Stomach (tissue), 9 donors: ENCODE measurements around the gene BIRC6. TPM values are rescaled to one million over a fixed set of nuclear protein-coding genes. Genes with fewer than 3 reads are reported as not detected.

ENCODE experiments used
- DNase-seq, 2 donors: peaks; one replicate each; pipeline versions ENCODE4 v3.0.0 to v3.0.0-alpha.2; 2013 to 2019
- H3K27ac ChIP-seq, 5 donors: fragments of 200-600 bp in 4 of 5; sonication (generic) in 4 of 5; one replicate each; pipeline ENCODE4 v1.5.1; 2013 to 2019; ENCODE audit warnings: mild to moderate bottlenecking in 1 of 5, moderate library complexity in 1 of 5
- H3K27me3 ChIP-seq, 3 donors: fragments of 200-600 bp; sonication (generic); one replicate each; pipeline ENCODE4 v1.5.1; 2017 to 2019; ENCODE audit warnings: mixed run types in 1 of 3
- H3K36me3 ChIP-seq, 4 donors: fragments of 200-600 bp; sonication (generic); 1 replicate in 3 of 4; 2 replicates in 1 of 4; pipeline ENCODE4 v1.5.1; 2016 to 2019
- H3K4me1 ChIP-seq, 4 donors: fragments of 200-600 bp; sonication (generic); one replicate each; pipeline ENCODE4 v1.5.1; 2016 to 2019
- H3K4me3 ChIP-seq, 4 donors: fragments of 200-600 bp; sonication (generic) in 3 of 4; one replicate each; pipeline ENCODE4 v1.5.1; 2016 to 2019; ENCODE audit warnings: mild to moderate bottlenecking in 1 of 4
- H3K9me3 ChIP-seq, 4 donors: fragments of 200-600 bp; sonication (generic); one replicate each; pipeline ENCODE4 v1.5.1; 2016 to 2019
- CTCF ChIP-seq, 7 experiments: fragments of 450-650 bp in 4 of 7; fragments of 200-600 bp in 3 of 7; sonication (generic) in 3 of 7; IDR thresholded peaks; one replicate each; pipeline ENCODE4 v1.5.1; 2016 to 2019; ENCODE audit warnings: antibody characterized with exemption in 7 of 7, control low read depth in 2 of 7, mild to moderate bottlenecking in 1 of 7
- EP300 ChIP-seq: sonication (generic); formaldehyde crosslinking; IDR thresholded peaks from one replicate; pipeline ENCODE4 v1.6.1; 2017; ENCODE audit warnings: antibody characterized with exemption
- POLR2A ChIP-seq, 4 donors: fragments of 450-650 bp; IDR thresholded peaks; one replicate each; pipeline ENCODE4 v1.6.1; 2016; ENCODE audit warnings: antibody characterized with exemption in 4 of 4, control low read depth in 2 of 4, mild to moderate bottlenecking in 1 of 4, moderate library complexity in 1 of 4
- POLR2AphosphoS5 ChIP-seq, 3 donors: sonication (generic); formaldehyde crosslinking; IDR thresholded peaks; one replicate each; pipeline ENCODE4 v1.6.1; 2016; ENCODE audit warnings: antibody characterized with exemption in 3 of 3
- WGBS, 5 donors: extraction: QIAGEN DNeasy Blood & Tissue Kit in 3 of 5; methylation state at CpG; one replicate each; pipeline versions ENCODE4 v1.1.5 to v1.1.7; 2013 to 2018; 5-methylcytosine and 5-hydroxymethylcytosine counted together
- intact Hi-C: fragments of 100-400 bp; cut with DNase I; formaldehyde crosslinking; loops from one replicate; pipeline ENCODE4 v1.15.1; 2023; ENCODE audit warnings: low total_unique reads
- polyA plus RNA-seq, 3 donors: library from polyadenylated mRNA; stranded (reverse); fragments of 200-250 nt; gene quantifications; one replicate each; pipeline ENCODE4 v1.2.3, GENCODE V29; 2013
- total RNA-seq, 5 donors: library from RNA; depleted of rRNA; stranded (reverse); fragments of >200 nt; gene quantifications; one replicate each; pipeline versions ENCODE4 v1.1.0 to v1.2.3, GENCODE V29; 2014 to 2016
- donor health status: healthy with polysubstance abuse.
- donor health status: Bipolar disorder and iron deficiency.
- donor health status: healthy.

The BIRC6 gene
- total and polyA plus RNA-seq, 8 donors: 7.7 to 361 (median 68.2) TPM

- 85 to 94% (median 91%) methylated on average over 5 of the region's 5 CpGs for WGBS, 5 donors
- peaks cover 28 to 88% (median 84%) of the 10 kb centered on the region in 4 donors for H3K36me3 ChIP-seq
These were observed 290.4 kb downstream of the BIRC6 start for GRCh38 chr2:32647180-32647651.

GRCh38 chr2:32652555-32653209, 295.9 kb downstream of the BIRC6 start:
- TF ChIP-seq POLR2A (IDR thresholded peaks at IDR 0.05): no peak
- no peak for TF ChIP-seq EP300

More at GRCh38 chr2:32647180-32647651, 290.4 kb downstream of the BIRC6 start:
- no peak overlapping the region for H3K27ac ChIP-seq
- intact Hi-C loops: no loop called here
- no peaks in the 10 kb centered on the region for H3K9me3 ChIP-seq
- no peak overlapping the region for H3K4me3 ChIP-seq
- no peaks in the 10 kb centered on the region for H3K4me1 ChIP-seq
- DNase-seq: peak in 1 of 2 donors; percentile 58
- H3K27me3 ChIP-seq: no peaks in the 10 kb centered on the region
- TF ChIP-seq POLR2A (IDR thresholded peaks at IDR 0.05): no peak
- no peak for TF ChIP-seq EP300
- TF ChIP-seq CTCF (IDR thresholded peaks at IDR 0.05): no peak
- no peak for TF ChIP-seq POLR2AphosphoS5 (IDR thresholded peaks at IDR 0.05)

GRCh38 chr2:32656069-32656468, 299.2 kb downstream of the BIRC6 start:
- TF ChIP-seq POLR2A (IDR thresholded peaks at IDR 0.05) (no peak), CTCF (IDR thresholded peaks at IDR 0.05) (no peak), EP300 (no peak), POLR2AphosphoS5 (IDR thresholded peaks at IDR 0.05) (no peak)
- WGBS, 5 donors: 18 to 63% (median 50%) methylated on average over 3 of the region's 3 CpGs
- intact Hi-C loops: no loop called here
- H3K36me3 ChIP-seq: peaks cover 9 to 62% (median 40%) of the 10 kb centered on the region in 4 donors
- no peaks in the 10 kb centered on the region for H3K27me3 ChIP-seq
- DNase-seq: peak in 1 of 2 donors; percentile 26
- H3K27ac ChIP-seq: peak overlapping the region in 3 of 5 donors; percentile 24 to 57 (median 43)
- peaks cover 0 to 17% (median 10%) of the 10 kb centered on the region in 4 donors for H3K4me1 ChIP-seq
- H3K9me3 ChIP-seq: no peaks in the 10 kb centered on the region
- no peak overlapping the region for H3K4me3 ChIP-seq

More at GRCh38 chr2:32652555-32653209, 295.9 kb downstream of the BIRC6 start:
- intact Hi-C loops: no loop called here
- Histone ChIP-seq H3K27ac (no peak overlapping the region), H3K4me1 (peaks cover 0 to 17% (median 10%) of the 10 kb centered on the region in 4 donors), H3K27me3 (no peaks in the 10 kb centered on the region), H3K4me3 (no peak overlapping the region), H3K36me3 (peaks cover 12 to 76% (median 63%) of the 10 kb centered on the region in 4 donors), H3K9me3 (no peaks in the 10 kb centered on the region)
- 49 to 64% (median 58%) methylated on average over 7 of the region's 7 CpGs for WGBS, 5 donors
- no peak for DNase-seq

GRCh38 chr2:32663864-32664263, 307.0 kb downstream of the BIRC6 start:
- no peak for TF ChIP-seq POLR2AphosphoS5 (IDR thresholded peaks at IDR 0.05)
- no peak for TF ChIP-seq POLR2A (IDR thresholded peaks at IDR 0.05)
- no peak for TF ChIP-seq EP300
- TF ChIP-seq CTCF (IDR thresholded peaks at IDR 0.05): no peak
- Histone ChIP-seq H3K4me3 (no peak overlapping the region), H3K4me1 (no peaks in the 10 kb centered on the region), H3K27me3 (no peaks in the 10 kb centered on the region), H3K36me3 (peaks cover 0 to 31% (median 23%) of the 10 kb centered on the region in 4 donors), H3K27ac (no peak overlapping the region), H3K9me3 (no peaks in the 10 kb centered on the region)
- intact Hi-C loops: no loop called here
- WGBS, 5 donors: 86 to 95% (median 91%) methylated on average over 8 of the region's 8 CpGs
- no peak for DNase-seq

- Histone ChIP-seq H3K36me3 (peaks cover 0 to 45% (median 32%) of the 10 kb centered on the region in 4 donors), H3K4me3 (no peak overlapping the region), H3K27ac (no peak overlapping the region), H3K4me1 (no peaks in the 10 kb centered on the region), H3K27me3 (no peaks in the 10 kb centered on the region), H3K9me3 (no peaks in the 10 kb centered on the region)
- intact Hi-C loops: no loop called here
- no peak for DNase-seq
- TF ChIP-seq POLR2A (IDR thresholded peaks at IDR 0.05) (no peak), POLR2AphosphoS5 (IDR thresholded peaks at IDR 0.05) (no peak), CTCF (IDR thresholded peaks at IDR 0.05) (no peak), EP300 (no peak)
- WGBS, 5 donors: 94 to 100% (median 96%) methylated on average over 1 of the region's 1 CpG
These were observed 309.9 kb downstream of the BIRC6 start for GRCh38 chr2:32666704-32667103.
